Esophagus muscularis mucosa (tissue), 3 donors: ENCODE results near the gene EFNB1.

Source experiments
- CTCF ChIP-seq, 3 experiments: fragments of 200-600 bp in 2 of 3; fragments of 450-650 bp in 1 of 3; sonication (generic) in 2 of 3; IDR thresholded peaks; one replicate each; pipeline ENCODE4 v1.5.1; 2017 to 2019; ENCODE audit warnings: antibody characterized with exemption in 3 of 3, mild to moderate bottlenecking in 2 of 3, moderate library complexity in 1 of 3
- POLR2AphosphoS5 ChIP-seq, 2 donors: sonication (generic); formaldehyde crosslinking; IDR thresholded peaks; one replicate each; pipeline ENCODE4 v1.6.1; 2017; ENCODE audit warnings: antibody characterized with exemption in 2 of 2

GRCh38 chrX:68833855-68834331 is 5.1 kb downstream of the EFNB1 start:
- TF ChIP-seq CTCF (IDR thresholded peaks at IDR 0.05) = no peak
- TF ChIP-seq POLR2AphosphoS5 (IDR thresholded peaks at IDR 0.05) = no peak
